ENCODE measurements around the gene MAP3K10.
A peak's percentile ranks its signal among the peaks of the same experiment; 100 is the strongest.
"Not testable (repeated sequence)": the region's sequence is repeated elsewhere in the genome, so short reads cannot be mapped to it uniquely, and the experiment has no call there.

MAP3K10 gene

DNA sequence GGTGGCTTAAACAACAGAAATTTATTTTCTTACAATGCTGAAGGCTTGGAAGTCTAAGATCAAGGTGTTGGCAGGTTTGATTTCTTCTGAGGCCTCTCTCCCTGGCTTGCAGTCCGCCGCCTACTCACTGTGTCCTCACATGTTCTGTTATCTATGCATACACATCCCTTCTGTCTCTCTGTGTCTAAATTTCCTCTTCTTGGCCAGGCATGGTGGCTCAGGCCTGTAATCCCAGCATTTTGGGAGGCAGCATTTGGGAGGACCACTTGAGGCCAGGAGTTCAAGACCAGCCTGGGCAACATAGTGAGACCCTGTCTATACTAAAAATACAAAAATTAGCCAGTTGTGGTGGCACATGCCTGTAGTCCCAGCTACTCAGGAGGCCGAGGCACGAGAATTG lies 19.9 kb upstream of the MAP3K10 start:
- not testable (repeated sequence) for DNase-seq (ENCODE audit: low read depth in 2 of 2)

DNA sequence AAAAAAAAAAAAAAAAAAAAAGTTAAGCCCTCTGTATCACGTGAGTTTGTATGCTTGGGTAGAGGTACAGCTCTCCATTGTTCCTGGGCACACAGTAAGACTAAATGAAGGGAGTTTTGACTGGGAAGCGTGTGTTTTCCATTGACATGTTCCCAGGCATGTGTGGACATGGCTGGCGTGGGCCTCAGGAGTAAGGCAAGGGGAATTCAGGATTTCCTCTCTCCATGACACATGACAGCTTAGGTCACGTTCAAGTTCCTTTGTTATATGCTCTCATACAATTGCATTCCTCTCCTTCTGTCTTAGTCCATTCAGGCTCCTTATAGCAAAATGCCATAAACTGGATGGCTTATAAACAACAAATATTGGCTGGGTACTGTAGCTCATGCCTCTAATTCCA lies 17.1 kb upstream of the MAP3K10 start:
- no peak for DNase-seq (ENCODE audit: low read depth in 2 of 2)

DNA sequence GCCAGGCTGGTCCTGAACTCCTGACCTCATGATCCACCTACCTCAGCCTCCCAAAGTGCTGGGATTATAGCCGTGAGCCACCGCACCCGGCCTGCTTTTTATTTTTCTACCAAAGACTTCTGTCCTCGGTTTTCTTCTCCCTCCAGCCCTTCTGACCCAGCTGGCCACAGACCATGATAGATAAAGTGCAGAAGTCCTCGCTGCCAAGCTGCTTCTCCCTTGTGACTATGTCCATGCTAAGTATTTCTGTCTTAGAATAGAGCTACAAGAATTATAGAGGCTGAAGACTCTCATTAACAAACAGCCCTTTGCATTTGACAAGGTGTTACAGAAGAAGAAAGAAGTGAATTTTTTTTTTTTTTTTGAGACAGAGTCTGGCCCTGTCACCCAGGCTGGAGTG lies 15.4 kb upstream of the MAP3K10 start:
- DNase-seq (ENCODE audit: low read depth in 2 of 2): no peak

DNA sequence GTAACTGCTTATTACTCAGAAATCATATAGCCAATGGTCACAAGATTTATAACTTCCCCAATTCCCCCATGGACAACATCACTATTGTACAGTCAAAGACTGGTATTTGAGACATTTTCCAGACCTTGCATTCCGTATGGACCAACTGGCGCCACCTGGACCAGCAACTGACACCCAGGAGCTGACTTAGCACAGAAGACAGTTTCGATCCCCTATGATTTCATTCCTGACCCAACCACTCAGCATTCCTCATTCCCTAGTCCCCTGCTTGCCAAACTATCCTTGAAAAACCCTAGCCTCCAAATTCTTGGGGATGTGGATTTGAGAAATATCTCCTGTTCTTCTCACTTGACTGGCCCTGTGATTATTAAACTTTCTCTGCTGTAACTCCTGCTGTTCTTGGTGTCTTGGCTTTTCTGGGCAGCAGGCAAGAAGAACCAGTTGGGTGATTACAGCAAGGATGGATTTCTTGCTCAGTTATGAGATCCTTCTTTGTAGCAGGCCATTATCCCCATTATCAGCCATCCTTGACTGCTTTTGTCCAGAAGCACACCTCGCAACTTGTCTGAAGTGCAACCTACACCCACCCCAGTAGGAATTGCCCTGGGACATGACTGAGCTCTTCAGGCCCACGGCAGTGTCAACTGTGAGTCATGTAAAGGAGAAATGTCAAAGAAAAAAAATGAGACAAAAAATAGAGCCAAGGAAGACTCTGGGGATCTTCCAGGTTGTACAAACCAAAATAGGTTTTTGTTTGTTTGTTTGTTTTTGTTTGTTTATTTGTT lies 13.7 kb upstream of the MAP3K10 start:
- no peak for DNase-seq (ENCODE audit: low read depth in 2 of 2)

DNA sequence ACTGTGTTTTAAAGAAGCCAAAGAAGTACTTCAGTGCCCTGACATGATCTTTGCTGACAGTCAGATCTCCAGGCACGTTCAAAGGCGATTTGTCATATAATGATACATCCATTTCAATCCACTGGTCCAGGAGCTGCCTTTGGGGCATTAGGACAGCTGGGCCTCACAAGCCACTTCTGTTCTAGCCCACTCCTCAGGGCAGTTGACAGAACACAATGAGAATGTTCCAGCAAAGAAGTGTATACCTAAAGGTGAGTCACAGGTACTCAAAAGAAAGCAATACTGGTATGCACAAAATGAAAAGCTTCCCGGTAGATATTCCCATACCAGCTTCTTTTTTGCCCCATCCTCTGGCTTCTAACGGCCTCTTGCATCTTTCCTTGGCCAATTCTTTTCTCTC lies 12.5 kb upstream of the MAP3K10 start:
- no peak for DNase-seq (ENCODE audit: low read depth in 2 of 2)

DNA sequence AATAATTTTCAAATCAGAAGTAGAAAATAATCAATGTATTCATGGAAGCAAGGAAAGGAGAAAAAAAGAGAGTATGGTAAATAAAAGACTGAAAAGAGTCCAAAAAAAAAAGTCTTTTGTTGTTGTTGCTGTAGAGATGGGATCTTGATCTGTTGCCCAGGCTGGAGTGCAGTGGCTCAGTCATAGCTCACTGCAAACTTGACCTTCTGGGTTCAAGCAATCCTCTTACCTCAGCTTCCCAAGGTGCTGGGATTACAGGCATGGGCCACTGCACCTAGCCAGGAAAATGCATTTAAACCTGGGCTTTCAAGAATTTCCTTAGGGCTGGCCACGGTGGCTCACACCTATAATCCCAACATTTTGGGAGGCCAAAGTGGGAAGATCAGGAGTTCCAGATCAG lies 7.0 kb upstream of the MAP3K10 start:
- no peak for DNase-seq (ENCODE audit: low read depth in 2 of 2)

DNA sequence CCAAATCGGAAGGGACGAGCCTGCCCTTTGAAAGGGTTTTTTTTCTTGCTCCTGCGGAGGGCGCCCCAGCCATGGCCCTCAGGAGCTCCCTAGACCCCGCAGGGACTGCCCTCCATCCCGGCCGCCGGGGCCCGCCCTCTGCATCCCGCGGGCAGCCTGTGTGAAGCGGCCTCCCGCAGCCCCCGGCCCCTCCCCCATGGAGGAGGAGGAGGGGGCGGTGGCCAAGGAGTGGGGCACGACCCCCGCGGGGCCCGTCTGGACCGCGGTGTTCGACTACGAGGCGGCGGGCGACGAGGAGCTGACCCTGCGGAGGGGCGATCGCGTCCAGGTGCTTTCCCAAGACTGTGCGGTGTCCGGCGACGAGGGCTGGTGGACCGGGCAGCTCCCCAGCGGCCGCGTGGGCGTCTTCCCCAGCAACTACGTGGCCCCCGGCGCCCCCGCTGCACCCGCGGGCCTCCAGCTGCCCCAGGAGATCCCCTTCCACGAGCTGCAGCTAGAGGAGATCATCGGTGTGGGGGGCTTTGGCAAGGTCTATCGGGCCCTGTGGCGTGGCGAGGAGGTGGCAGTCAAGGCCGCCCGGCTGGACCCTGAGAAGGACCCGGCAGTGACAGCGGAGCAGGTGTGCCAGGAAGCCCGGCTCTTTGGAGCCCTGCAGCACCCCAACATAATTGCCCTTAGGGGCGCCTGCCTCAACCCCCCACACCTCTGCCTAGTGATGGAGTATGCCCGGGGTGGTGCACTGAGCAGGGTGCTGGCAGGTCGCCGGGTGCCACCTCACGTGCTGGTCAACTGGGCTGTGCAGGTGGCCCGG lies 815 bp downstream of the MAP3K10 start:
- DNase-seq (ENCODE audit: low read depth in 2 of 2): peak in 1 of 2 donors; percentile 19

DNA sequence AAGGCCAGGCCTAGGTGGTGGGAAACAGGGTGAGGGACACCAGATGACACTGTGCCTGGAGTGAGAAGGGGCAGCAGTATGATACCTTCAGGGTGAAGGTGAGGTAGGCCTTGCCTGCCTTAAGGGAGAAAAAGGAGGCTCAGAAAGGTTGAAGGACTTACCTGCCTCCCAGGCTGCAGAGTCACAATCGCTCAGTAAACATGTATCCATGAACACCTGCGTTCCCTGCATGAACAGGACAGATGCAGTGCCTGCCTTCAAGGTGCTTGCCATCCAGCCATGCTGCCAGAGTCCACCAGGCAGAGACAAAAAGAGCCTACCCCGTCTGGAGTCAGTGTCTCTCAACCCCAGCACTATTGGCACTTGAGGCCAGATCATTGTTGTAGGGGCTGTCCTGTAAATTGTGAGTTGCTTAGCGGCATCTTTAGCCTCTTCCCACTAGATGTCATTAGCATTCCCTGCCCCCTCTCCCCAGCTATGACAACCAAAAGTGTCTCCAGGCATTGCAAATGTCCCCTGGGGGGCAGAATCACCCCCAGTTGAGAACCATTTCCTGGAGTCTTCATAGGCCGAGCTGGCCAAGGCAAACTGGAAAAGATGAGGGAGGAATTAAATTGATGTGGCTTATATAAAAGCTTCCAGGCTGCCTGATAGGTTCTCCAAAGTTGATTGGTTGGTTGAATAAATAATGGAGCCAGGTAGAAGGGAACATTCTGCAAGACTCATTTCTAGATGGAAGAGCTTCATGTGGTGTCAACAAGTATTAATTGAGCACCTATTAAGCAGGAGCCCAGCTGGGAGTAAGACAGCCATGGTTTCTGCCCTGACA lies 1.7 kb downstream of the MAP3K10 start:
- DNase-seq (ENCODE audit: low read depth in 2 of 2): no peak

DNA sequence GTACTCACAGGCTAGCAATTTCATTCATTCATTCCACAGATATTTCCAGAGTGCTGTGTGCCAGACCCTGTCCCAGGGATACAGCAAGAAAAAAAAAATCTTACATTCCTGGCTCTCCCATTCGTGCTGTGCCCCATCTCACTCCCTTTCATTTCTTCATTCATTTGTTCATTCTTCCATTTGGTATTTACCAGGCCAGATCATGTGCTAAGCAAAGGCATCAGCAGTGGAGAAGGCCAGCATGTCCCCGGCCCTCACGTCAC lies 2.3 kb downstream of the MAP3K10 start:
- DNase-seq (ENCODE audit: low read depth in 2 of 2): no peak

DNA sequence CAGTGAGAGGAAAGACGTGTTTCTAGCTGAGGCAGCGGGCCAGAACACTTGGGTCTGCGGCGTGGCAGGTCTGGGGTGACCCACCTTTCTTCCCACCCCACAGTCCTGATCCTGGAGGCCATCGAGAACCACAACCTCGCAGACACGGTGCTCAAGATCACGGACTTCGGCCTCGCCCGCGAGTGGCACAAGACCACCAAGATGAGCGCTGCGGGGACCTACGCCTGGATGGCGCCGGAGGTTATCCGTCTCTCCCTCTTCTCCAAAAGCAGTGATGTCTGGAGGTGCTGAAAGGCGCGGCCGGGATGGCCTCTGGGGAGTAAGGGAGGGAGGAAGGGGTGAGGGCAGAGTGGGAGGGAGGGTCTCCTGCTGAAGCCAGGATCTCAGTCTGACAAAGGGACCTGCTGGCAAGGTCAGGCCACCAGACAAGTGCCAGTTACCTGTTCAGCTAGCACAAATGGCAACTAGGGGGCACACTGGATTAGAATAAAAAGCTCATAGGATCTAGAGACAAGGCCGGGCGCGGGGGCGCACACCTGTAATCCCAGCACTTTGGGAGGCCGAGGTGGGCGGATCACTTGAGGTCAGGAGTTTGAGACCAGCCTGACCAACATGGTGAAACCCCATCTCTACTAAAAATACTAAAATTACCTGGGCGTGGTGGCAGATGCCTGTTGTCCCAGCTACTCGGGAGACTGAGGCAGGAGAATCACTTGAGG lies 7.2 kb downstream of the MAP3K10 start:
- no peak for DNase-seq (ENCODE audit: low read depth in 2 of 2)

DNA sequence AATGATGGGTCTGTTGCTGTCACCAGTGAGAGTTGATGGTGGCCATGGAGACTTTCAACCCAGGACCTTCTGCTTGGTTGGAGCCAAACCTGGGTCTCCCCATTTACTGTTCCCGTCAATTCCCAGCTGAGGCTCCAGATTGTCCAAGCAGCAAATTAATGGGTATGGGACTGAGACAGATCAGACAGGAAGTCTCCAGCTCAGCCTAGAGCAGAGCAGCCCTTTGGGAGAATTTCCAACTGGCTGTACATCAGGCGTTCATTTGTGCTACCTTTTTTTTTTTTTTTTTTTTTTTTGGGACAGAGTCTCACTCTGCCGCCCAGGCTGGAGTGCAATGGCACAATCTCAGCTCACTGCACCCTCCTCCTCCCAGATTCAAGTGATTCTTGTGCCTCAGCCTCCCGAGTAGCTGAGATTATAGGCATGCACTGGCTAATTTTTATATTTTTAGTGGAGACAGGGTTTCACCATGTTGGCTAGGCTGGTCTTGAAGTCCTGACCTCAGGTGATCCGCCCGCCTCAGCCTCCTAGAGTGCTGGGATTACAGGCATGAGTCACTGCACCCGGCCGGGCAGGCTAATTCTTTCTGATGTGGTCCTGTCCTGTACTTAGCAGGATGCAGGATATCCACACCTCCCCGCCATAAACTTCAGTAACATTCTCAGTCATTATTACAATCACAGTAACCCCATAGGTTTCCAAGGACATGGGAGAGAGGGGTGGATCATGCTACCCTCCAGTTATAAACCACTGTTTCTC lies 9.3 kb downstream of the MAP3K10 start:
- no peak for DNase-seq (ENCODE audit: low read depth in 2 of 2)

DNA sequence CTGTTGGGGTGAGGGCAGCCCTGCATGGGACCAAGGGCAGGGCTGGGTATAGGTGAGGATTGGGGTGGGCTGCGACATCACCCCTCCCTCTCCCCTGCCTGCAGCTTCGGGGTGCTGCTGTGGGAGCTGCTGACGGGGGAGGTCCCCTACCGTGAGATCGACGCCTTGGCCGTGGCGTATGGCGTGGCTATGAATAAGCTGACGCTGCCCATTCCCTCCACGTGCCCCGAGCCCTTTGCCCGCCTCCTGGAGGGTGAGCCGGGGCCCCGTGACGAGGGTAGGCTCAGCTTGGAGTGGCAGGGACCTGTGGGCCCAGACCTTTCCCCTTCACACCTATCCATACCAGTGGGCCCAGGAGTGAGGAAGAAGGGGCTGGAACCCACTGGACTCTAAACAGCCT lies 13.2 kb downstream of the MAP3K10 start:
- no peak for DNase-seq (ENCODE audit: low read depth in 2 of 2)

DNA sequence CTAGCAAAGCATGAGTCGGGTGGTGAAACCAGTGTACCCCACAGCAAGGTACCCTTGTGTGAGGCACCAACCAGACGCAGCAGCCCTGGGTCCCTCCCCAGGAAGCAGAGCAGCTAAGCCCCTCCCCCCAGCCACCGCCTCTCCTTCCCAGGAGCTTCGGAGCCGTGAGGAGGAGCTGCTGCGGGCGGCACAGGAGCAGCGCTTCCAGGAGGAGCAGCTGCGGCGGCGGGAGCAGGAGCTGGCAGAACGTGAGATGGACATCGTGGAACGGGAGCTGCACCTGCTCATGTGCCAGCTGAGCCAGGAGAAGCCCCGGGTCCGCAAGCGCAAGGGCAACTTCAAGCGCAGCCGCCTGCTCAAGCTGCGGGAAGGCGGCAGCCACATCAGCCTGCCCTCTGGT lies 14.5 kb downstream of the MAP3K10 start:
- DNase-seq (ENCODE audit: low read depth in 2 of 2): no peak

DNA sequence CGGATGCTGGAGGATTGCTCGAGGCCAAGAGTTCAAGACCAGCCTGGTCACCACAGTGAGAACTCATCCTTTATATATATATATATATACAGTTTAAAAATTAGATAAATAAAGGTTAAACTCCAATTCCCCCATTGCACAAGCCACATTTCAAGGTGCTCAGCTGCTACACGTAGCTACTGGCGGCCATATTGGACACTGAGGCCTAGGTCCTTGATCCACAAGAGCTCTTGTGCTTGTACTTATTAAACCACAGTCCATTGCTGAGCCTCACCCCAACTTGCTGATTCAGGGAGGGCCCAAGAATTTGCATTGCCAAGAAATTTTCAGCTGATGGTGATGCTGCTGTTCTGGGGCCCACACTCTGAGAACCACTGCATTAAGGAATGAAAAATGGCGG lies 17.4 kb downstream of the MAP3K10 start:
- no peak for DNase-seq (ENCODE audit: low read depth in 2 of 2)

DNA sequence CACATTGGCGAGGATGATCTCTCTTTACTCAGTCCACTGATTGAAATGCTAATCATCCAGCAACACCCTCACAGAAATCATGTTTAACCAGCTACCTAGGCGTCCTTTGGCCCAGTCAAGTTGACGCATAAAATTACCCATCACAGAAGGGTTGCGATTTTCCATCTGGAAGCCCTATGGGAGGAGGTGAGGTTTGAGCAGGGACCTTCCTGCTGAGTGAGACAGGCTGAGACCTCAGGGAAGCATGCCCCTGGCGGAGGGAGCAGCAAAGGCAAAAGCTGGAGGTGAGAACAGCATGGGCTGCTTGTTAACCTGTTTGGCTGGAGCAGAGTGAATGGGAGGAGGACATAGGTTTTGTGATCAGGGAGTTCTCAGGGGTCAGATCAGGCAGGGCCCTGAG lies 19.7 kb downstream of the MAP3K10 start:
- no peak for DNase-seq (ENCODE audit: low read depth in 2 of 2)

DNA sequence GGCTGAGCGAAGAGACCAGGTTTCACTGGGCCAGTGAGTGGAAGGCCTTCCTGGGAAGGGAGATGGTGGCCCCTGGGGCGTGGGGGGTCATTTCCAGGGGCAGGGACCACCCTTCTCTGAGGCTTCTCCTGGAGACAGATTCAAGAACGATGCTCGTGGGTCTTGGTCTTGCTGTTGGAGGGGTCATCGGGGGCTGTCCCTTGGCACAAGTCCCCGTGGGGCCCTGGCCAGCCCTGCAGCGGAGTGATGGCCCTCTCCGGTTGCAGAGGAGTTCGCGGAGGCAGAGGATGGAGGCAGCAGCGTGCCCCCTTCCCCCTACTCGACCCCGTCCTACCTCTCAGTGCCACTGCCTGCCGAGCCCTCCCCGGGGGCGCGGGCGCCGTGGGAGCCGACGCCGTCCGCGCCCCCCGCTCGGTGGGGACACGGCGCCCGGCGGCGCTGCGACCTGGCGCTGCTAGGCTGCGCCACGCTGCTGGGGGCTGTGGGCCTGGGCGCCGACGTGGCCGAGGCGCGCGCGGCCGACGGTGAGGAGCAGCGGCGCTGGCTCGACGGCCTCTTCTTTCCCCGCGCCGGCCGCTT lies 22.1 kb downstream of the MAP3K10 start:
- DNase-seq (ENCODE audit: low read depth in 2 of 2): no peak

DNA sequence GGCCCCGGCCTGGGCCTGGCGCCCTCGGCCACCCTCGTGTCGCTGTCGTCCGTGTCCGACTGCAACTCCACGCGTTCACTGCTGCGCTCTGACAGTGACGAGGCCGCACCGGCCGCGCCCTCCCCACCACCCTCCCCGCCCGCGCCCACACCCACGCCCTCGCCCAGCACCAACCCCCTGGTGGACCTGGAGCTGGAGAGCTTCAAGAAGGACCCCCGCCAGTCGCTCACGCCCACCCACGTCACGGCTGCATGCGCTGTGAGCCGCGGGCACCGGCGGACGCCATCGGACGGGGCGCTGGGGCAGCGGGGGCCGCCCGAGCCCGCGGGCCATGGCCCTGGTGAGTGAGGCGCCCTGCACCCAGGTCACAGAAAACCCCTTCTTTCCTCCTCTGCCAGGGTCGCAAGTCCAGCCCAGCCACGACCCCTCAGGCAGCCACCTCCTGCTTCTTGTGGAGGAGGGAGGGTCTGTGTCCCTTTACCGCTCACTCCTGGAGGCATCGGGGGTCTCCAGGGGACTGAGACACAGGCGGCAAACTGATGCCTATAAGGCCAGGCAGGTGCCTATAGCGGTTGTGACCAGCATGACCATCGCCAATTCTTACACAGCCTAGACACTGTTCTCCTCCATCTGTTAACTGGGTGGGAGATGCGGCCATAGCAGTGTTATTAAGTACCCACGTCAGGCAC lies 22.8 kb downstream of the MAP3K10 start:
- no peak for DNase-seq (ENCODE audit: low read depth in 2 of 2)

DNA sequence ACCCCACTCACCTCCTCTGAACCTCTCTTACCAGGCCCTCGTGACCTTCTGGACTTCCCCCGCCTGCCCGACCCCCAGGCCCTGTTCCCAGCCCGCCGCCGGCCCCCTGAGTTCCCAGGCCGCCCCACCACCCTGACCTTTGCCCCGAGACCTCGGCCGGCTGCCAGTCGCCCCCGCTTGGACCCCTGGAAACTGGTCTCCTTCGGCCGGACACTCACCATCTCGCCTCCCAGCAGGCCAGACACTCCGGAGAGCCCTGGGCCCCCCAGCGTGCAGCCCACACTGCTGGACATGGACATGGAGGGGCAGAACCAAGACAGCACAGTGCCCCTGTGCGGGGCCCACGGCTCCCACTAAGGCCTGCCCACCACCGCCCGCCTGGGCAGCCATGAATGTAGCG lies 23.7 kb downstream of the MAP3K10 start:
- DNase-seq (ENCODE audit: low read depth in 2 of 2): no peak

DNA sequence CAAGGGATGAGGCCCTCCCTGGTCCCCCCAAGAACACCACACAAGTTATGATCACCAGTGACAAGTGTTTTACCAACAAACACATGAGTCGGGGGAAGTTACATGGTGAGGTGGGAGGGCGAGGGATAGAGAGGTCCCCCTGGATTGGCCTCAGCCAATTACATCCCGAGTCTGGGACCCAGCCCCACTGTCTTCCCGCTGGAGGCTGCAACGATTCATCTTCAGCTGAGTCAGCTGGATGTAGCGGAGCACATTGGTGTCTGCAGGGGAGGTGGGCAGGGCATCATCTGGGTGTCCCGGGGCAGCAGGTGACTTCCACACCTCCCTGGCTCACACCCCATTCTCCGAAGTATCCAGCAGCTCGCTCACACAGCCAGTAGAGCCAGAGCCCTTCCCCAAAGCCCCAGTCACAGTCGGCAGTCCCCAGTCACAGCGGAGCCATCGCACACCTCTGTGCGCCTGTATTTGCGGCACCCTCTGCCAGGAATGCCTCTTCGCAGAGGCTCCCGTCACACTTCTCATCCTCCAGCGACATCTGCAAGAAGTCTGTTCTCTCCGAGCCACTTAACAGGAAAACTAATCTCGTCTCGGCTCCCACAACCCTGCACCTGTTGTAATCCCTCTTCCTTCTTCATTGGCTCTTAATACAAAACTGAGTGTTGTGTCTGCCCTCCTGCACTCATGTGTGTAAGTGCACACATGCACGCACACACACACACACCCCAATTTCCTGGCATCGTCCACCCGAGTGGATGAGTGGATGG lies 25.0 kb downstream of the MAP3K10 start:
- no peak for DNase-seq (ENCODE audit: low read depth in 2 of 2)

DNA sequence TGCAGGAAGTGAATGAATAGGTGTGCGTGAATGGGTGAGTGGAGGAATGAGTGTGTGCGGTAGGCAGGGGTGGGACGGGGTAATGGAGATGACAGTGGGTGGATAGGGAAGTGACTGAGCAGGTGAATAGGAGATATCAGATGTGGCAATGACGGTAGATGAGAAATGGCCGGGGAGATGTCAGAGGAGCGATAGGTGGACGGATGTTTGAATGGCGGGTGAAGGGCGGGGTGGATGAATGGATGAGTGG lies 25.5 kb downstream of the MAP3K10 start:
- no peak for DNase-seq (ENCODE audit: low read depth in 2 of 2)

Measured in stimulated activated CD4-positive, alpha-beta T cell treated with anti-CD3 and anti-CD28 coated beads, Interleukin-1b, Interleukin-23, amount 100 ng/mL, for 4 hours (primary cell).